Tibial nerve (tissue), 4 donors: ENCODE measurements around the gene SLC5A3. TPM values are rescaled to one million over a fixed set of nuclear protein-coding genes. Genes with fewer than 3 reads are reported as not detected.

Experiments
- DNase-seq, 2 donors: peaks; one replicate each; pipeline ENCODE4 v3.0.0-alpha.2; 2019; ENCODE audit warnings: low spot score in 2 of 2
- H3K27ac ChIP-seq, 4 donors: fragments of 200-600 bp; sonication (generic) in 3 of 4; one replicate each; pipeline ENCODE4 v1.5.1; 2017 to 2019; ENCODE audit warnings: mild to moderate bottlenecking in 1 of 4
- H3K27me3 ChIP-seq, 2 donors: fragments of 200-600 bp; sonication (generic) in 1 of 2; one replicate each; pipeline versions ENCODE4 v1.5.1 to v1.6.0; 2017 to 2019
- H3K36me3 ChIP-seq, 3 donors: fragments of 200-600 bp; sonication (generic); one replicate each; pipeline ENCODE4 v1.5.1; 2018 to 2019
- H3K4me1 ChIP-seq, 4 donors: fragments of 200-600 bp; sonication (generic) in 3 of 4; one replicate each; pipeline ENCODE4 v1.5.1; 2017 to 2019
- H3K4me3 ChIP-seq, 4 donors: fragments of 200-600 bp; sonication (generic) in 3 of 4; one replicate each; pipeline ENCODE4 v1.5.1; 2017 to 2019; ENCODE audit warnings: mild to moderate bottlenecking in 1 of 4, moderate library complexity in 1 of 4
- H3K9me3 ChIP-seq, 4 donors: fragments of 200-600 bp; sonication (generic) in 3 of 4; one replicate each; pipeline ENCODE4 v1.5.1; 2017 to 2019
- CTCF ChIP-seq, 5 experiments: fragments of 200-600 bp in 3 of 5; fragments of 450-650 bp in 2 of 5; sonication (generic) in 3 of 5; IDR thresholded peaks; one replicate each; pipeline ENCODE4 v1.5.1; 2016 to 2019; ENCODE audit warnings: antibody characterized with exemption in 5 of 5, mild to moderate bottlenecking in 3 of 5, moderate library complexity in 2 of 5
- EP300 ChIP-seq, 2 donors: sonication (generic); formaldehyde crosslinking; IDR thresholded peaks; one replicate each; pipeline ENCODE4 v1.6.1; 2017; ENCODE audit warnings: antibody characterized with exemption in 2 of 2, mild to moderate bottlenecking in 1 of 2
- POLR2A ChIP-seq, 2 donors: fragments of 450-650 bp; IDR thresholded peaks; one replicate each; pipeline ENCODE4 v1.6.1; 2017; ENCODE audit warnings: antibody characterized with exemption in 2 of 2, mild to moderate bottlenecking in 2 of 2, moderate library complexity in 2 of 2
- WGBS, 2 donors: methylation state at CpG; one replicate each; pipeline ENCODE4 v1.1.5; 2018; 5-methylcytosine and 5-hydroxymethylcytosine counted together
- total RNA-seq, 4 donors: library from RNA; depleted of rRNA; stranded (reverse); fragments of >200 nt; gene quantifications; one replicate each; pipeline ENCODE4 v1.1.0, GENCODE V29; 2016

SLC5A3 gene
- total RNA-seq, 4 donors from 2014 or later, result 38.1 to 74.5 (median 44.9) TPM

- H3K27me3 ChIP-seq, result no peaks in the 10 kb centered on the region
- WGBS, 2 donors, result 99% methylated on average over 5 of the region's 5 CpGs
- no peaks in the 10 kb centered on the region for H3K36me3 ChIP-seq
- peaks cover 0 to 83% (median 36%) of the 10 kb centered on the region in 4 donors for H3K4me1 ChIP-seq
- no peak overlapping the region for H3K4me3 ChIP-seq
- no peaks in the 10 kb centered on the region for H3K9me3 ChIP-seq
- H3K27ac ChIP-seq, result no peak overlapping the region
- no peak for DNase-seq
- TF ChIP-seq CTCF (IDR thresholded peaks at IDR 0.05) (no peak), POLR2A (IDR thresholded peaks at IDR 0.05) (no peak), EP300 (IDR thresholded peaks at IDR 0.05) (no peak)
These were observed 7.3 kb downstream of the SLC5A3 start for GRCh38 chr21:34080710-34081109.

- Histone ChIP-seq H3K36me3 (no peaks in the 10 kb centered on the region), H3K4me1 (peaks cover 0 to 74% (median 22%) of the 10 kb centered on the region in 4 donors), H3K4me3 (no peak overlapping the region), H3K27ac (no peak overlapping the region), H3K9me3 (no peaks in the 10 kb centered on the region), H3K27me3 (no peaks in the 10 kb centered on the region)
- TF ChIP-seq POLR2A (IDR thresholded peaks at IDR 0.05) (no peak), EP300 (IDR thresholded peaks at IDR 0.05) (no peak), CTCF (IDR thresholded peaks at IDR 0.05) (no peak)
- WGBS, 2 donors, result 89 to 91% methylated on average over 4 of the region's 4 CpGs
- no peak for DNase-seq
These were observed 9.4 kb downstream of the SLC5A3 start for GRCh38 chr21:34082769-34083168.

GRCh38 chr21:34083357-34083756, 10.0 kb downstream of the SLC5A3 start:
- H3K4me3 ChIP-seq, result no peak overlapping the region
- no peak overlapping the region for H3K27ac ChIP-seq
- H3K4me1 ChIP-seq, result peaks cover 0 to 70% (median 17%) of the 10 kb centered on the region in 4 donors
- no peak for DNase-seq
- no peaks in the 10 kb centered on the region for H3K27me3 ChIP-seq
- H3K9me3 ChIP-seq, result no peaks in the 10 kb centered on the region
- no peak for TF ChIP-seq CTCF (IDR thresholded peaks at IDR 0.05)
- TF ChIP-seq EP300 (IDR thresholded peaks at IDR 0.05), result no peak
- no peak for TF ChIP-seq POLR2A (IDR thresholded peaks at IDR 0.05)
- 76 to 89% methylated on average over 3 of the region's 3 CpGs for WGBS, 2 donors
- H3K36me3 ChIP-seq, result no peaks in the 10 kb centered on the region

- peaks cover 0 to 64% (median 9%) of the 10 kb centered on the region in 4 donors for H3K4me1 ChIP-seq
- WGBS, 2 donors, result 92 to 95% methylated on average over 2 of the region's 2 CpGs
- no peak for DNase-seq
- H3K36me3 ChIP-seq, result peaks cover 0 to 3% (median 0%) of the 10 kb centered on the region in 3 donors
- no peaks in the 10 kb centered on the region for H3K27me3 ChIP-seq
- no peak overlapping the region for H3K4me3 ChIP-seq
- TF ChIP-seq POLR2A (IDR thresholded peaks at IDR 0.05) (no peak), CTCF (IDR thresholded peaks at IDR 0.05) (no peak), EP300 (IDR thresholded peaks at IDR 0.05) (no peak)
- no peak overlapping the region for H3K27ac ChIP-seq
- no peaks in the 10 kb centered on the region for H3K9me3 ChIP-seq
These were observed 11.8 kb downstream of the SLC5A3 start for GRCh38 chr21:34085129-34085528.

GRCh38 chr21:34086887-34087306, 13.5 kb downstream of the SLC5A3 start:
- whole genome bisulfite sequencing, 2 donors, result 86 to 89% methylated on average over 5 of the region's 5 CpGs
- H3K27ac ChIP-seq, result no peak overlapping the region
- TF ChIP-seq CTCF (IDR thresholded peaks at IDR 0.05), result no peak
- DNase-seq, result no peak
- H3K27me3 ChIP-seq, result no peaks in the 10 kb centered on the region
- H3K9me3 ChIP-seq, result no peaks in the 10 kb centered on the region
- H3K36me3 ChIP-seq, result peaks cover 0 to 3% (median 0%) of the 10 kb centered on the region in 3 donors
- peaks cover 0 to 61% (median 5%) of the 10 kb centered on the region in 4 donors for H3K4me1 ChIP-seq
- no peak overlapping the region for H3K4me3 ChIP-seq
